Prostate gland (tissue), 2 donors: Measurements from ENCODE around the gene MOB4.

ENCODE experiments used
- CTCF ChIP-seq, 4 experiments: fragments of 200-600 bp in 2 of 4; fragments of 450-650 bp in 2 of 4; sonication (generic) in 2 of 4; IDR thresholded peaks; 1 replicate in 3 of 4; 2 replicates in 1 of 4; pipeline ENCODE4 v1.5.1; 2016 to 2019; ENCODE audit warnings: antibody characterized with exemption in 4 of 4, mild to moderate bottlenecking in 2 of 4, moderate library complexity in 2 of 4
- POLR2A ChIP-seq: fragments of 450-650 bp; IDR thresholded peaks from one replicate; pipeline ENCODE4 v1.6.1; 2016; ENCODE audit warnings: antibody characterized with exemption, mild to moderate bottlenecking
- POLR2AphosphoS5 ChIP-seq: sonication (generic); formaldehyde crosslinking; IDR thresholded peaks from one replicate; pipeline ENCODE4 v1.6.1; 2017; ENCODE audit warnings: antibody characterized with exemption

- no peak for TF ChIP-seq CTCF (IDR thresholded peaks at IDR 0.05)
- no peak for TF ChIP-seq POLR2A
- no peak for TF ChIP-seq POLR2AphosphoS5
These were observed 43.8 kb downstream of the MOB4 start for GRCh38 chr2:197559681-197560080.
